ENCODE results near the gene CACNG4.

The CACNG4 gene

DNA sequence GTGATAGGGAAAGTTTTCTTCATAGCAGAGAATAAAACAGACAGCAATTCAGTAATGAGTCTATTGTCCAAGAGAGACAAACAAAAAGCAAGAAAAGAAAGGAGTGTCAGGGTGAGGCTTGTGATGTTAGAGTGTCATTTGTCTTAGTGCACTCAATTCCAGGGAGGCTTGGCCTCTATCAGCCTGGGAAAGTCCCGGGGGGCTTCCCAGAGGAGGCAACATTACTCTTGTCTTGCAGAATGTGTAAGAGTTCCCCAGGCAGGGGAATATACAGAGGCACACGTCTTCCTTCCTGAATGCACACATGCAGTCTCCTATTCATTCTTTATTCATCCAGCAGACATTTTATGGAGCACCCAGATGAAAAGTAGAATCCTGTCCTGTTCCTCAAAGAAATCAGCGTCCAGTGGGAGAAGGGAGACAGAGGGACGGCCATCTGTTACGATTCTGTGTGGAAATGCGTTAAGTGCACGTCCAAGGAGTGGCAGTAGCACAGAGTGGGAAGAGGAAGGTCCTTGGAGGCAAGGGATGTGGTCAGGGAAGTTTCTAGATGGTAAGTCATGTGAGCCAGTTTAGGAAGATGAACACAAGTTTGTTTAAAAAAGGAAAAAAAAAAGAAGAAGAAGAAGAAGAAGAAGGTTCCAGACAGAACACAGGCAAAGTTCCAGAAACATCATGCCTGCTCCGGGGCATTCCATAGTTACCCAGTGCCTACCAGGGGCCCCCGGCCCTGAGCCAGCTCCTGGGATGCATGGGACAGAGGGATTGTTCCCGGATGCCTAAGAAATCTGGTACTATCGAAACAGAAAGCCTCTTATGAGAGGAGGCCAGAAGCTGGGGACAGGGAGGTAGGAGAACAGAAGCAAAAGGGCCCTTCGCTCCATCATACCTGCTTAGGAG is 21.1 kb downstream of the CACNG4 start:
- POLR2A ChIA-PET = no interaction called here
- CTCF ChIA-PET = no interaction called here
- TF ChIP-seq SP1 (IDR thresholded peaks at IDR 0.05) = no peak
- no peak for TF ChIP-seq CTBP1 (IDR thresholded peaks at IDR 0.05; ENCODE audit: borderline replicate concordance)
- TF ChIP-seq NFRKB (IDR thresholded peaks at IDR 0.05) = no peak
- no peak for TF ChIP-seq SUZ12 (IDR thresholded peaks at IDR 0.05)
- TF ChIP-seq ARNT (IDR thresholded peaks at IDR 0.05) = no peak
- no peak for TF ChIP-seq LEF1 (IDR thresholded peaks at IDR 0.05; ENCODE audit: borderline replicate concordance)
- TF ChIP-seq ZNF384 (IDR thresholded peaks at IDR 0.05) = no peak
- TF ChIP-seq, protein P1, sequence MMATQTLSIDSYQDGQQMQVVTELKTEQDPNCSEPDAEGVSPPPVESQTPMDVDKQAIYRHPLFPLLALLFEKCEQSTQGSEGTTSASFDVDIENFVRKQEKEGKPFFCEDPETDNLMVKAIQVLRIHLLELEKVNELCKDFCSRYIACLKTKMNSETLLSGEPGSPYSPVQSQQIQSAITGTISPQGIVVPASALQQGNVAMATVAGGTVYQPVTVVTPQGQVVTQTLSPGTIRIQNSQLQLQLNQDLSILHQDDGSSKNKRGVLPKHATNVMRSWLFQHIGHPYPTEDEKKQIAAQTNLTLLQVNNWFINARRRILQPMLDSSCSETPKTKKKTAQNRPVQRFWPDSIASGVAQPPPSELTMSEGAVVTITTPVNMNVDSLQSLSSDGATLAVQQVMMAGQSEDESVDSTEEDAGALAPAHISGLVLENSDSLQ (IDR thresholded peaks at IDR 0.05) = no peak
- TF ChIP-seq FOXK2 (IDR thresholded peaks at IDR 0.05) = no peak
- DNase-seq (ENCODE audit: extremely low spot score) = no peak

DNA sequence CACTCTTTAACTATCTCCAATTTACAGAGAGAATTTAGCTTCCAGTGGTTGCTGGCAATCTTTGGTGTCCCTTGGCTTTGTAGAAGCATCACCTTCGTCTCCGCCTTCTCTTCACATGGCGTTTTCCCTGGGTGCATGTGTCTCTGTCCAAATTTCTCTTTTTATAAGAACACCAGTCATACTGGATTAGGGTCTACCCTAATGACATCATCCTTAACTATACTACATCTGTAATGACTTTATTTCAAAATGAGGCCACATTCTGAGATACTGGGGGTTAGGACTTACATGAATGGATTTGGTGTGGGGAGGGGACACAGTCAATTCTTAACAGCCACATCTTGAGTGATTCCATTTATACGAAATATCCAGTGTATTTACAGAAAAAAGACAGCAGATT is 22.2 kb downstream of the CACNG4 start:
- CTCF ChIA-PET = no interaction called here
- POLR2A ChIA-PET = no interaction called here
- DNase-seq (ENCODE audit: extremely low spot score) = no peak
- TF ChIP-seq SUZ12 (IDR thresholded peaks at IDR 0.05) (no peak), ARNT (IDR thresholded peaks at IDR 0.05) (no peak), FOXA1 (IDR thresholded peaks at IDR 0.05) (no peak), FOXK2 (IDR thresholded peaks at IDR 0.05) (no peak), HDGF (IDR thresholded peaks at IDR 0.05; ENCODE audit: borderline replicate concordance) (no peak), ELF4 (IDR thresholded peaks at IDR 0.05) (no peak), BHLHE40 (IDR thresholded peaks at IDR 0.05; ENCODE audit: borderline replicate concordance) (no peak), L3MBTL2 (conservative IDR thresholded peaks at IDR 0.05) (no peak), SP1 (IDR thresholded peaks at IDR 0.05) (no peak), FOXM1 (IDR thresholded peaks at IDR 0.05; ENCODE audit: borderline replicate concordance) (no peak), NFRKB (IDR thresholded peaks at IDR 0.05) (no peak)

DNA sequence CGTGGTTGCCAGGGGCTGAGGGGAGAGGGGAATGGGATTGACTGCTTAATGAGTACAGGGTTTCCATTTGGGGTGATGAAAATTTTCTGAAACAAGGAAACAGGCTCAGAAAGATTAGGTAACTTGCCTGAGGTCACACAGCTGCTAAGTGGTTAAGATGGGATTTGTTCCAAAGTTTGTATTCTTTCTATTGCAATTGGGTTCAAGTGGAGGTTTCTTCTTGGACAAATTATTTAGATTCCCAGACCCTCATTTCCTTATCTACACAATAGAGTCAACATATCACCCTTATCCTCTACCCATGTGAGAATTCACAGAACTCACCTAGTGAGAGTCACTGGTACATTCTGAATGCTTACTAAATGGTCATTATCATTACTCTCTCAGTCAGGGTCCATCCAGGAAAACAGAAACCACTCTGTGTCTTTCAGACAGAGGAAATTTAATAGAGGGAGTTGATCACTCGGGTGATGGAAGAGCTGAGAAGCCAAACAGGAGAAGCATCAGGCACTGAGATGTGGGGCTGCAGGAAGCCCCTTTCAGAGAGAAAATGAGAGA is 22.6 kb downstream of the CACNG4 start:
- no peak for TF ChIP-seq BHLHE40 (IDR thresholded peaks at IDR 0.05; ENCODE audit: borderline replicate concordance)
- no peak for TF ChIP-seq SP1 (IDR thresholded peaks at IDR 0.05)
- no peak for TF ChIP-seq CTBP1 (IDR thresholded peaks at IDR 0.05; ENCODE audit: borderline replicate concordance)
- TF ChIP-seq FOXK2 (IDR thresholded peaks at IDR 0.05) = no peak
- TF ChIP-seq ELF4 (IDR thresholded peaks at IDR 0.05) = no peak
- TF ChIP-seq TARDBP (IDR thresholded peaks at IDR 0.05) = no peak
- no peak for TF ChIP-seq FOXM1 (IDR thresholded peaks at IDR 0.05; ENCODE audit: borderline replicate concordance)
- CTCF ChIA-PET = no interaction called here
- POLR2A ChIA-PET = no interaction called here
- no peak for DNase-seq (ENCODE audit: extremely low spot score)

DNA sequence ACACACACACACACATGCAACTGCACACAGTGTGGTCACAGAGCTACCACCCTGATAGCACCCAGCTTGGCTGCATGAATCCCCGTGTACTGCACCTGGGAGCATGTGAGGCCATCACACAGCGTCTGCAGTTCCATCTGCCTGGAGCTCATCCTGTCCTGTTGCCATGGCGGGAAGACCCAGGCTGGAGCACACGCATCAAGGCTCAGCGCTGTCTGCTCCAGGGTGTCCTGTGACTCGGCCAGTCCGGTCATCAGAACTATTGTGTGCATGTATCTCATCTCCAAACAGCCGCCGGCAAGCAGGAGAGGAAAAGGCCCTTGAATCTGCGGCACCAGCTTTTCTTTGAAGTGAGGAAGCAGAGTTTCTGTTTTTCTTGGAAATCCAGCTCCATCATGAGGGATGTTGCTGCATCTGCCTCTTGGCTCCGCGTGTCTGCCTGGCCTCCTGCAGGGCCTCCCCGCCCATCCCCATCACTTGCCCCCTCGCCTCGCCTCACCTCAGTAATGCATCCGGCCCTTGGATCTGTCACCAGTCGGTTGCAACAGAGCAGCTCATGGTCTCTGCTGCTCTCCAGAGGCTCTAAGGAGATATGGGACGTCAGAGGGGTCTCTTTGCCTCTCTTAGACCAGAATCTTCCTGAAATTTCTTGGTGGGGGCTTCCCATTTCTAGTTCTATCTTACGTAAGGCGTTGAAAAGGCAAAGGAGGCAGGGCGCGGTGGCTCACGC is 23.7 kb downstream of the CACNG4 start:
- no peak for TF ChIP-seq ZNF384 (IDR thresholded peaks at IDR 0.05)
- TF ChIP-seq L3MBTL2 (conservative IDR thresholded peaks at IDR 0.05) = no peak
- no peak for TF ChIP-seq NFRKB (IDR thresholded peaks at IDR 0.05)
- no peak for TF ChIP-seq FOXA1 (IDR thresholded peaks at IDR 0.05)
- TF ChIP-seq ARNT (IDR thresholded peaks at IDR 0.05) = no peak
- TF ChIP-seq FOXM1 (IDR thresholded peaks at IDR 0.05; ENCODE audit: borderline replicate concordance) = no peak
- no peak for TF ChIP-seq LEF1 (IDR thresholded peaks at IDR 0.05; ENCODE audit: borderline replicate concordance)
- TF ChIP-seq BHLHE40 (IDR thresholded peaks at IDR 0.05; ENCODE audit: borderline replicate concordance) = no peak
- no peak for TF ChIP-seq CTBP1 (IDR thresholded peaks at IDR 0.05; ENCODE audit: borderline replicate concordance)
- TF ChIP-seq FOXK2 (IDR thresholded peaks at IDR 0.05) = no peak
- TF ChIP-seq SUZ12 (IDR thresholded peaks at IDR 0.05) = no peak
- TF ChIP-seq HDGF (IDR thresholded peaks at IDR 0.05; ENCODE audit: borderline replicate concordance) = no peak
- TF ChIP-seq, protein P1 (IDR thresholded peaks at IDR 0.05) = no peak
- no peak for TF ChIP-seq SP1 (IDR thresholded peaks at IDR 0.05)
- TF ChIP-seq TARDBP (IDR thresholded peaks at IDR 0.05) = no peak
- no peak for TF ChIP-seq ELF4 (IDR thresholded peaks at IDR 0.05)
- POLR2A ChIA-PET = no interaction called here
- CTCF ChIA-PET = interaction anchor here (0.6 kb wide), 1 partner anchor 259 kb away, joined by 3 read pairs; no protein-coding TSS in a partner anchor
- DNase-seq (ENCODE audit: extremely low spot score) = no peak

DNA sequence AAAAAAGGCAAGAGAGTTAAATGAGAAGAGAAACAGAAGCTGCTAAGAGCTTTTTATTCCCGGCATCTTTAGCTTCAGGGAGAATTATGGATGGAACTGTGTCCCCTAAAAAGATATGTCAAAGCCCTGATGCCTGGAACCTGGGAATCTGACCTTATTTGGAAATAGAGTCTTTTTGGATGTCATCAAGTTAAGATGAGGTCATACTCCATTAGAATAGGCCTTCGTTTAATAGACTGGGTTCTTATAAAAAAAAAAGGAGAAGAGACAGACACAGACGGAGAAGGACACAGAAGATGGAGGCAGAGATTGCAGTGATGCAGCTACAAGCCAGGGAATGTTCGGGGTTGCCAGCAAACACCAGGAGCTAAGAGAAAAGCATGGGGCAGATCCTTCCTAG is 24.6 kb downstream of the CACNG4 start:
- POLR2A ChIA-PET = no interaction called here
- TF ChIP-seq CTBP1 (IDR thresholded peaks at IDR 0.05; ENCODE audit: borderline replicate concordance) = no peak
- 0 out of 2 replicates have a peak, but pooled peaks have one; percentile 29 for TF ChIP-seq ZNF384 (IDR thresholded peaks at IDR 0.05)
- no peak for DNase-seq (ENCODE audit: extremely low spot score)
- CTCF ChIA-PET = no interaction called here

DNA sequence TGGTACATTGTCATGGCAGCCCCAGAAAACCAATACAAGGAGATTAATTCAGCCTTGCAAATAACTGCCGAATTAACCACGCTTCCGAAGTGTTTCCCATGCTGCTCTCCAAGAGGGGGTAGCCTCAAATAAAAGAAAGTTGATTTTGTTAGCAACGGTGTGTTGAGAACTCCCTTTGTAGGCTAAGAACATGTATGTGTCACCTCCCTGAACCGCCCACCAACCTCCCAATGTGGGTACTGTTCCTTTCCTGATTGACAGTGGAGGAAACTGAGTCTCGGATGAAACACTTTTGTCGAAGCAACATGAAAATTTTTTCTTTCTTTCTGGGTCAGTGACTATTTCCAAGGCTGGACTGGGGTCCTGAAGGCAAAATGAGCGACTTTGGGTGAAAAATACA is 25.1 kb downstream of the CACNG4 start:
- TF ChIP-seq SUZ12 (IDR thresholded peaks at IDR 0.05) (no peak), BHLHE40 (IDR thresholded peaks at IDR 0.05; ENCODE audit: borderline replicate concordance) (no peak), SP1 (IDR thresholded peaks at IDR 0.05) (no peak), LEF1 (IDR thresholded peaks at IDR 0.05; ENCODE audit: borderline replicate concordance) (no peak), FOXA1 (IDR thresholded peaks at IDR 0.05) (no peak), ZNF384 (IDR thresholded peaks at IDR 0.05) (no peak), NFRKB (IDR thresholded peaks at IDR 0.05) (no peak), L3MBTL2 (conservative IDR thresholded peaks at IDR 0.05) (no peak), FOXK2 (IDR thresholded peaks at IDR 0.05) (no peak), ELF4 (IDR thresholded peaks at IDR 0.05) (no peak)
- TF ChIP-seq, protein P1 (IDR thresholded peaks at IDR 0.05) = no peak
- ChIA-PET CTCF (no interaction called here), POLR2A (no interaction called here)
- DNase-seq (ENCODE audit: extremely low spot score) = no peak
